ENCODE data around the gene NT5C3A. TPM values are rescaled to one million over a fixed set of nuclear protein-coding genes. Genes with fewer than 3 reads are reported as not detected.

NT5C3A gene
- total and polyA plus RNA-seq, 2 of the 8 experiments (the other 6 are each of a cell fraction or from before 2014, with no cell fraction given) = 7.5 to 22.7 TPM

DNA sequence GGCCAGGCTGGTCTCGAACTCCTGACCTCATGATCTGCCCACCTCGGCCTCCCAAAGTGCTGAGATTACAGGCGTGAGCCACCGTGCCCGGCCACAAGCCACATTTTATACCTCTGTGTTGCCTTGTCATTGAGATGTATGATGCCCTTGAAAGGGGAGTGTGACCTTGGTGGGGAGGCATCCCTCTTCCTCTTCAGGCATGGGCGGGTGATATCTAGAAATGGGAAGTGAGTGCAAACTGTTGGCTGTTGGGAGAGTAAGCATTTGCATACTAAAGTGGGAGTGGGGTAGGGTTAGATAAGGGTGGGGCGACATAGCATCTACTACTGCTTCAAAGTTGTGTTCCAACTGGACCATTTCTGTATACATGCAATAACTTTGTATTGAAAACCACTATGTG is 26.6 kb upstream of the NT5C3A start:
- FAIRE-seq (no peak), DNase-seq (ENCODE audit: low read depth in 1 of 2, low spot score in 2 of 2) (no peak)
- 92% methylated on average over 6 of the region's 7 CpGs; no CpG with 5 or more reads in 1 of the 2 experiments for WGBS, 2 experiments (ENCODE audit: extremely low coverage in 1 of 2, insufficient coverage in 1 of 2, insufficient read length in 1 of 2, insufficient replicate concordance in 2 of 2, low coverage in 1 of 2, low lambda C conversion rate in 2 of 2, missing lambda C conversion rate in 1 of 2)
- Histone ChIP-seq H2BK20ac (ENCODE audit: low read length) (no peak overlapping the region), H3K27me3 (replicated peaks in 1 of 4; ENCODE audit: control insufficient read depth in 3 of 4, extremely low read depth in 1 of 4, insufficient read depth in 3 of 4, low read length in 3 of 4) (no peaks in the 10 kb centered on the region), H3K79me1 (ENCODE audit: low read depth, low read length) (no peaks in the 10 kb centered on the region), H4K91ac (replicated peaks; ENCODE audit: insufficient read length, low read length) (no peak overlapping the region), H3K36me3 (ENCODE audit: control insufficient read depth in 2 of 4, insufficient read depth in 4 of 4, low read length in 3 of 4) (peaks cover 0 to 3% (median 0%) of the 10 kb centered on the region in 4 experiments; a peak in 2 of 8 replicates), H3K18ac (ENCODE audit: extremely low read depth, low read length) (no peak overlapping the region), H4K8ac (ENCODE audit: extremely low read depth, insufficient read depth, low read length) (no peak overlapping the region), H2AK5ac (ENCODE audit: low read depth, low read length) (no peak overlapping the region), H3K23me2 (ENCODE audit: low read depth, low read length) (no peaks in the 10 kb centered on the region), H4K20me1 (replicated peaks in 1 of 2; ENCODE audit: control insufficient read depth in 1 of 2, insufficient read depth in 2 of 2, low read length in 2 of 2) (no peaks in the 10 kb centered on the region), H2BK15ac (ENCODE audit: low read length) (no peak overlapping the region), H3K4me1 (replicated peaks in 1 of 4; ENCODE audit: control insufficient read depth in 3 of 4, insufficient read depth in 4 of 4, low read length in 3 of 4) (no peaks in the 10 kb centered on the region), H3K56ac (replicated peaks; ENCODE audit: insufficient read length, low read depth, low read length) (no peak overlapping the region), H3K4me3 (ENCODE audit: extremely low read depth in 1 of 4, insufficient read depth in 2 of 4, low read depth in 3 of 4, low read length in 4 of 4) (no peak overlapping the region), H3K4ac (replicated peaks; ENCODE audit: insufficient read length, low read depth, low read length) (no peak overlapping the region), H3K23ac (ENCODE audit: insufficient read length) (no peak overlapping the region), H3K79me2 (ENCODE audit: control insufficient read depth in 1 of 2, insufficient read depth in 2 of 2, low read length in 2 of 2) (no peaks in the 10 kb centered on the region), H2AFZ (ENCODE audit: low read length) (no peak overlapping the region), H3K14ac (ENCODE audit: insufficient read length) (no peak overlapping the region), H2BK12ac (ENCODE audit: low read depth, low read length) (no peak overlapping the region), H3K9me3 (ENCODE audit: insufficient read depth in 2 of 2, low read depth in 1 of 2, low read length in 1 of 2) (no peaks in the 10 kb centered on the region), H3K4me2 (ENCODE audit: insufficient read depth in 1 of 2, low read depth in 2 of 2, low read length in 2 of 2) (no peak overlapping the region), H3K9ac (replicated peaks in 1 of 4; ENCODE audit: extremely low read depth in 1 of 4, low read depth in 3 of 4, low read length in 3 of 4) (no peak overlapping the region), H3K27ac (ENCODE audit: low read depth, low read length) (no peak overlapping the region), H2BK5ac (ENCODE audit: low read depth, low read length) (no peak overlapping the region), H2BK120ac (replicated peaks; ENCODE audit: low read depth, low read length) (no peak overlapping the region), H4K5ac (ENCODE audit: insufficient read length, low read depth, low read length) (no peak overlapping the region)
- ChIA-PET CTCF (ENCODE audit: partially characterized antibody) (no interaction called here), POLR2A (ENCODE audit: partially characterized antibody) (interaction anchor here (1.3 kb wide), 1 partner anchor 34 kb away, joined by 3 read pairs; no protein-coding TSS in a partner anchor)
- no peak for TF ChIP-seq JUN (IDR thresholded peaks at IDR 0.05; ENCODE audit: low read depth, low read length)
- TF ChIP-seq YY1 (IDR thresholded peaks at IDR 0.05; ENCODE audit: low read depth, low read length) = no peak
- no peak for TF ChIP-seq SP1 (IDR thresholded peaks at IDR 0.05; ENCODE audit: low read depth, low read length)
- no peak for TF ChIP-seq CHD1 (IDR thresholded peaks at IDR 0.05; ENCODE audit: low read depth, low read length)
- TF ChIP-seq, protein P1, sequence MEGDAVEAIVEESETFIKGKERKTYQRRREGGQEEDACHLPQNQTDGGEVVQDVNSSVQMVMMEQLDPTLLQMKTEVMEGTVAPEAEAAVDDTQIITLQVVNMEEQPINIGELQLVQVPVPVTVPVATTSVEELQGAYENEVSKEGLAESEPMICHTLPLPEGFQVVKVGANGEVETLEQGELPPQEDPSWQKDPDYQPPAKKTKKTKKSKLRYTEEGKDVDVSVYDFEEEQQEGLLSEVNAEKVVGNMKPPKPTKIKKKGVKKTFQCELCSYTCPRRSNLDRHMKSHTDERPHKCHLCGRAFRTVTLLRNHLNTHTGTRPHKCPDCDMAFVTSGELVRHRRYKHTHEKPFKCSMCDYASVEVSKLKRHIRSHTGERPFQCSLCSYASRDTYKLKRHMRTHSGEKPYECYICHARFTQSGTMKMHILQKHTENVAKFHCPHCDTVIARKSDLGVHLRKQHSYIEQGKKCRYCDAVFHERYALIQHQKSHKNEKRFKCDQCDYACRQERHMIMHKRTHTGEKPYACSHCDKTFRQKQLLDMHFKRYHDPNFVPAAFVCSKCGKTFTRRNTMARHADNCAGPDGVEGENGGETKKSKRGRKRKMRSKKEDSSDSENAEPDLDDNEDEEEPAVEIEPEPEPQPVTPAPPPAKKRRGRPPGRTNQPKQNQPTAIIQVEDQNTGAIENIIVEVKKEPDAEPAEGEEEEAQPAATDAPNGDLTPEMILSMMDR (IDR thresholded peaks at IDR 0.05; ENCODE audit: control extremely low read depth in 1 of 3, insufficient read depth in 1 of 3, low read depth in 1 of 3, low read length in 3 of 3) = no peak
- no peak for TF ChIP-seq EZH2 (IDR thresholded peaks at IDR 0.05; ENCODE audit: low read depth, low read length, severe bottlenecking)
- no peak for TF ChIP-seq SUZ12 (IDR thresholded peaks at IDR 0.05; ENCODE audit: low read length)
- TF ChIP-seq FOSL1 (IDR thresholded peaks at IDR 0.05; ENCODE audit: insufficient read depth, low read depth, low read length) = no peak
- TF ChIP-seq POLR2AphosphoS5 (IDR thresholded peaks at IDR 0.05; ENCODE audit: low read depth, low read length) = no peak

Data from H1 (cell line).